ENCODE data around the gene PLEKHF1.

PLEKHF1 gene

DNA sequence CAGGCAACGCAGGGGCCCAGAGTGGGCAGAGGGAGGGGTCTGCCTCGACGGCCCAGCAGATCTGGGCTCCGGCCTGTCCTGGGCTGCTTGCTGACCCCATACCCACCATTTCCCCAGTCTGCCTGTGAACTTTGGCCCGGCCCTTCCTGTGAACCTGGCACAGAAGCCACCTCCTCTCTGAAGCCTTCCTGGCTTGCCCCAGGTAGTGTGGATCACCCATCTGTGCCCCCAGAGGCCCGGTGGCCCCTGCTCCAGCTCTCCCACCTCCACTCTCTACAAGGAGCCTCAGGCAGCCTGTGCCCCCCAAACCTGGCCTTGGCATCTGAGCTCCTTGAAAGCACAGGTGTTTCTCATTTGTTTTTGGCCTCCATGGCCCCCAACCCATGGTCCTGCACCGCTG, 15.7 kb downstream of the PLEKHF1 start:
- TF ChIP-seq, protein P1, sequence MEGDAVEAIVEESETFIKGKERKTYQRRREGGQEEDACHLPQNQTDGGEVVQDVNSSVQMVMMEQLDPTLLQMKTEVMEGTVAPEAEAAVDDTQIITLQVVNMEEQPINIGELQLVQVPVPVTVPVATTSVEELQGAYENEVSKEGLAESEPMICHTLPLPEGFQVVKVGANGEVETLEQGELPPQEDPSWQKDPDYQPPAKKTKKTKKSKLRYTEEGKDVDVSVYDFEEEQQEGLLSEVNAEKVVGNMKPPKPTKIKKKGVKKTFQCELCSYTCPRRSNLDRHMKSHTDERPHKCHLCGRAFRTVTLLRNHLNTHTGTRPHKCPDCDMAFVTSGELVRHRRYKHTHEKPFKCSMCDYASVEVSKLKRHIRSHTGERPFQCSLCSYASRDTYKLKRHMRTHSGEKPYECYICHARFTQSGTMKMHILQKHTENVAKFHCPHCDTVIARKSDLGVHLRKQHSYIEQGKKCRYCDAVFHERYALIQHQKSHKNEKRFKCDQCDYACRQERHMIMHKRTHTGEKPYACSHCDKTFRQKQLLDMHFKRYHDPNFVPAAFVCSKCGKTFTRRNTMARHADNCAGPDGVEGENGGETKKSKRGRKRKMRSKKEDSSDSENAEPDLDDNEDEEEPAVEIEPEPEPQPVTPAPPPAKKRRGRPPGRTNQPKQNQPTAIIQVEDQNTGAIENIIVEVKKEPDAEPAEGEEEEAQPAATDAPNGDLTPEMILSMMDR (conservative IDR thresholded peaks at IDR 0.05; ENCODE audit: low read depth, low read length), result no peak
- no peak overlapping the region for H3K4me3 ChIP-seq (ENCODE audit: low read length)
- DNase-seq (ENCODE audit: low read depth), result no peak

DNA sequence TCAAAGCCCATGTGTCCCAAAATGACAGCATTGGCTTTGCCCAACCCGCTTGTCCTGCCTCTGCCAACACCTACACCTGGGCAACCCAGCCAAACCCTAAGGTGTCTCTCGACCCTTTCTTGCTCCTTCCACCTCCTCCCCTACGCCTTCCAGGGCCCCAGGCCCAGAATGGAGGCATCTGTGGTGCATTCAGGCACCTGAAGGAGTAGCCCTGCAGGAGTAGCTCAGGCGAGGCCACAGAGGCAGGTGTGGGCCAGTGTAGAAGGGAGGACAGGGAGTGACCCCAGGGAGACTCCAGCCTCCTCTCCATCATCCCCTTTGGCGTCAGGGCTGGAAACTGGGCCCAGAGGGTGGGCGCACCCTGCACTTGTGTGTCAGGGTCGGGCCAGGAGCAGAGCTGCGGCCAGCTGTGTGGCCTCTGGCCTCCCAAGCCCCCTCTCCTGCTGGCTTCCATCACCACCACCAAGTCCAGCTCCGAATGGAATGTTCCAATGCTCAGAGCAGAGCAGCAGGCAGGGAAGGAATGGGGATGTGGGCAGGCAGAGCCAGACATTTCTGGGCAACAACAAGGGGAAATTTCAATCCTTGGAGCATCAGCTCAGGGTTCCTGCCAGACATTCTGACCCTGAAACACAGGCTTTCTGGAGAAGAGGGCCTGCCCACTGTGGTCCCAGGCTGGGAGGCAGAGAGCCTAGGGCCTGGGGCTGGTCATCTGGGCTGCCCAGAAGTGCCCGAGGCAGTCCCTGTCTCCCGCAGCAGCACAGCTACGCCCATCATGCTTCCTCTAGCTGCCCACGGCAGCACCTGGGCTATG, 16.4 kb downstream of the PLEKHF1 start:
- H3K4me3 ChIP-seq (ENCODE audit: low read length), result no peak overlapping the region
- TF ChIP-seq, protein P1 (conservative IDR thresholded peaks at IDR 0.05; ENCODE audit: low read depth, low read length), result no peak
- no peak for DNase-seq (ENCODE audit: low read depth)

DNA sequence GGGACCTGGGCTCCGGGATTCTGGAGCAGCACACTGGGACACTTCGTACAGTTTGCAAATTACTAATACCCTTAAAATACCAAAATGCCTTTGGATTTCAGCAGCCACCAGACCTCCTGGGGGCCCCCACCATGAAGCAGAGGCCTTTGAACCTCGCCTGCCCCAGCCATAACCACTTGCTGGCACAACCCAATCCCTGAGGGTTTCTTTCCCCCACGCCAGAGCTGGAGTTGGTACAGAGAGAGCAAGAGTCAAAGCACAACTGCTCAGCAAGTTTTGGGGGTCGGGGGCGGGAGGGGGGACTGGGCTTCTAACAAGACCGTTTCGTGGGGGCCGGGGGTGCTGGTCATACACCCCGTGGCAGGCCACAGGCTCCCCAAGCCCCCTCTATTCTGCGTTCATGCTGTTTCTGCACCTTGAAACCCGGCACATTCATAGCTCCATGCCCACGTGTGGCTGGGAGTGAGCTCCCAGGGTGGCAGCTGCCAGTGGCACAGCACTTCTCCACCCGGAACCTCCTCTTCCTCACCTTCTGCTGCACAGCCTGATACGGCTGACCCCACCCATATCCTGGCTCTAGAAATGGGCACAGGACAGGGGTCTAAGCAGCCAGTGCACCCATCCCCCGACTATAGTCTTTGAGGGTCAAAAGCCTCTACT, 17.1 kb downstream of the PLEKHF1 start:
- no peak for DNase-seq (ENCODE audit: low read depth)
- TF ChIP-seq, protein P1 (conservative IDR thresholded peaks at IDR 0.05; ENCODE audit: low read depth, low read length), result no peak
- H3K4me3 ChIP-seq (ENCODE audit: low read length), result no peak overlapping the region

DNA sequence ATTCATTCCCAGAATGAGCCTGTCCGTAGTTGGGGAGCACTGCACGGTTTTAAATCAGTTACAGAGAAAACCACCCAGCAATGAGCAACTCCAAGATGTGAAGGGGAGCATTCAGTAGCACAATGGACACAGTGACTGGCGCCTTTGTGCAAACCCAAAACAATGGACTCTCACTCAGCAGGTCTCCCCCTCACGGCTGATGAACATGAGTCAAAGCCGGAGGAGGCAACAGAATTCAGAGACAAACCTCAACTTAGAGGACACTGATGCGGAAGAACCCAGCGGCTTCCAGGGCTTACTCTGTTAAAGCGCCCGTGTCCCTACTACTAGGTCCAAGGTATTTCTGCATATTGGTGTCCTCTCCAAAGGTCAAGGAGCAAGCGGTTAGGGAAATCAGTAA, 17.7 kb downstream of the PLEKHF1 start:
- H3K4me3 ChIP-seq (ENCODE audit: low read length), result no peak overlapping the region
- DNase-seq (ENCODE audit: low read depth), result no peak
- TF ChIP-seq, protein P1 (conservative IDR thresholded peaks at IDR 0.05; ENCODE audit: low read depth, low read length), result no peak

DNA sequence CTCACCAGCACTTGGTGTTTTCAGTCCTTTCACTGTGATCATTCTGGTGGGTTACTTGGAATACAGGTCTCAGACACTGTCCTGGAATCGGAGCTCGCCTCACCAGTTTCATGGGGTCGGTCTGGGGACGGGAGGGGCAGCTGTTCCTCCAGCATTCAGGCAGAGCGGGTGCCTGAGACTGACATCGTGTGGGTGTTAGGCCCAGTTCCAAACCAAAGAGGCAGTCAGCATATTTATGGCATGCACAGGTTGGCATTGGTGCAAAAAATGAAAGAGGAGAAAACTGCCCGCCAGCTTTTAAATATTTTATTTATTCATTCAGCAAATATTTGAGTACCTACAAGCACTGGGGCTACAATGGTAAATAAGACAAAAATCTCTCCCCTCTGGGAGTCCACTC, 20.1 kb downstream of the PLEKHF1 start:
- TF ChIP-seq, protein P1 (conservative IDR thresholded peaks at IDR 0.05; ENCODE audit: low read depth, low read length), result no peak
- no peak for DNase-seq (ENCODE audit: low read depth)
- H3K4me3 ChIP-seq (ENCODE audit: low read length), result no peak overlapping the region

DNA sequence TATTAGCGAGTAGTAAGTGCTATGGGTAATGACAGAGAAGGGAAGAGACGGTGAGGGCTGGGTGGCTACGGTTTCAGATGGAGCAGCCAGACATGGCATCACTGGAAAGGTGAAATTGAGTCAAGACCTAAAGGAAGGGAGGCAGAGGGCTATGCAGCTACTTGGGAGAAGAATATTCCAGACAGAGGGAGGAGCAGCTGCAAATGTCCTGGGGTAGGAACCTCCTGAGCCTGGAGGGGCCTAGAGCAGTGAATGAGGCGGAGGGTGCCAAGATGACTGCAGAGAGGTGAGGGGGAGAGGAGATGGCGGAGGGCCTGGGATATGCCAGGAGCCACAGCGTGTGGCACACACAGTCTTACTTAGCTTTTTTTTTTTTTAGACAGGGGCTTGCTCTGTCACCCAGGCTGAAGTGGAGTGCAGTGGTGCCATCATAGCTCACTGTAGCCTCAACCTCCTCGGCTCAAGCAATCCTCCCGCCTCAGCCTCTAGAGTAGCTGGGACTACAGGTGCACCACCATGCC, 21.1 kb downstream of the PLEKHF1 start:
- no peak for DNase-seq (ENCODE audit: low read depth)
- TF ChIP-seq, protein P1 (conservative IDR thresholded peaks at IDR 0.05; ENCODE audit: low read depth, low read length), result no peak
- no peak overlapping the region for H3K4me3 ChIP-seq (ENCODE audit: low read length)

Measured in retinal pigment epithelial cell (primary cell).